ENCODE results near the gene RNF8. TPM values are rescaled to one million over a fixed set of nuclear protein-coding genes. Genes with fewer than 3 reads are reported as not detected.

The RNF8 gene
- total RNA-seq, 1 experiment from 2014 or later = 22.0 TPM

DNA sequence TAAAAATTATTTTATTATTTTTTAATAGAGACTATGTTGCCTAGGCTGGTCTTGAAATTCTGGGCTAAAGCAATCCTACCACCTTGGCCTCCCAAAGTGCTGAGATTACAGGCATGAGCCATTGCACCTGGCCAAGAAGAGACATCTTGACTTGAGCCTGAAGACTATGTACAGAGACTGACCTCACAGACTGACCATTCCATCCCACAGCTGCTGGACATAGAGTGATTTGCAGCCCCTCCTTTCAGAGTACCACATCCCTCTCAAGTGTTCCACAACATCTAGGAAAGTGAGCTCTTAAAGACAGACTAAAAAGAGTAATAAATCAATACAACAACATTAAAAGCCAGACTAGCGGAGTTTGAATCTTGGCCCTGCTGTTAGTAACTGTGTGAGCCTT is 39.0 kb downstream of the RNF8 start:
- no peak overlapping the region for H3K4me3 Mint-ChIP-seq (ENCODE audit: unreplicated experiment)
- ChIA-PET CTCF (interaction anchor here (0.6 to 1.8 kb wide), 3 partner anchors 27 to 880 kb away, joined by 3 to 6 read pairs (median 3); no protein-coding TSS in a partner anchor), POLR2A (no interaction called here)
- no peak overlapping the region for H3K27ac Mint-ChIP-seq (ENCODE audit: low read depth, unreplicated experiment)
- no TSS peak for BruUV-seq (replicated peaks)
- H3K27me3 Mint-ChIP-seq (ENCODE audit: insufficient read depth, unreplicated experiment) = no peaks in the 10 kb centered on the region
- intact Hi-C loops (cut with micrococcal nuclease) = no loop called here
- H3K9me3 Mint-ChIP-seq (ENCODE audit: unreplicated experiment) = no peaks in the 10 kb centered on the region
- no peak for DNase-seq (ENCODE audit: unreplicated experiment)
- TF ChIP-seq, protein P1, sequence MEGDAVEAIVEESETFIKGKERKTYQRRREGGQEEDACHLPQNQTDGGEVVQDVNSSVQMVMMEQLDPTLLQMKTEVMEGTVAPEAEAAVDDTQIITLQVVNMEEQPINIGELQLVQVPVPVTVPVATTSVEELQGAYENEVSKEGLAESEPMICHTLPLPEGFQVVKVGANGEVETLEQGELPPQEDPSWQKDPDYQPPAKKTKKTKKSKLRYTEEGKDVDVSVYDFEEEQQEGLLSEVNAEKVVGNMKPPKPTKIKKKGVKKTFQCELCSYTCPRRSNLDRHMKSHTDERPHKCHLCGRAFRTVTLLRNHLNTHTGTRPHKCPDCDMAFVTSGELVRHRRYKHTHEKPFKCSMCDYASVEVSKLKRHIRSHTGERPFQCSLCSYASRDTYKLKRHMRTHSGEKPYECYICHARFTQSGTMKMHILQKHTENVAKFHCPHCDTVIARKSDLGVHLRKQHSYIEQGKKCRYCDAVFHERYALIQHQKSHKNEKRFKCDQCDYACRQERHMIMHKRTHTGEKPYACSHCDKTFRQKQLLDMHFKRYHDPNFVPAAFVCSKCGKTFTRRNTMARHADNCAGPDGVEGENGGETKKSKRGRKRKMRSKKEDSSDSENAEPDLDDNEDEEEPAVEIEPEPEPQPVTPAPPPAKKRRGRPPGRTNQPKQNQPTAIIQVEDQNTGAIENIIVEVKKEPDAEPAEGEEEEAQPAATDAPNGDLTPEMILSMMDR (IDR thresholded peaks at IDR 0.05; ENCODE audit: unreplicated experiment) = no peak
- H3K4me1 Mint-ChIP-seq (ENCODE audit: insufficient read depth, unreplicated experiment) = no peaks in the 10 kb centered on the region
- peaks cover 10% of the 10 kb centered on the region for H3K36me3 Mint-ChIP-seq (ENCODE audit: insufficient read depth, unreplicated experiment)

DNA sequence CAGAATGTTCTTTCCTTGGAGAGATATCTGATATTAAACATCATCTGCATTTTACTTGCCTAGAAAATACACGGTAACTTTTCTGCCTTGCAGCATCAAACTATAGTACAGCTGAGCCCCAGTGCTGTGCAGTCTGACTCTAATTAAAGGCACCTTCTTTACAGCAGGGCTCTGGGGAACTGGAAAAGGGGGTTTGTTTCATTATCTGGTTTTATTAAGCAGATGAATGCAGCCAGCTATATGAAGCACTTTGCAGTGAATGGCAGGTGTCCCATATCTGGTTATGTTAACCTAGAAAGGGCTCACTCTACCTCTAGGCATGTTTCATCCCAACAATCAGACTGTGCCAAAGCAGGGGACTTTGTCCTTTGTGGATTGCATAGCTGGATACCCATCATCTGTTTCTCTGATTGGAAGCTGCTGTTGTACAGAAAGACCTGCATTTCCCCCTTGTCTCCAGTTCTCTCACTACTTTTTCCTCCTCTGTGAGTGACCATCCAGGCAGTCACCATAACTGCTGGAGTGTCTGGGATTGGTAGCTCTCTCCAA is 39.7 kb downstream of the RNF8 start:
- Mint-ChIP-seq H3K36me3 (ENCODE audit: insufficient read depth, unreplicated experiment) (peaks cover 10% of the 10 kb centered on the region), H3K4me1 (ENCODE audit: insufficient read depth, unreplicated experiment) (no peaks in the 10 kb centered on the region), H3K4me3 (ENCODE audit: unreplicated experiment) (no peak overlapping the region), H3K27ac (ENCODE audit: low read depth, unreplicated experiment) (no peak overlapping the region), H3K27me3 (ENCODE audit: insufficient read depth, unreplicated experiment) (no peaks in the 10 kb centered on the region), H3K9me3 (ENCODE audit: unreplicated experiment) (no peaks in the 10 kb centered on the region)
- CTCF ChIA-PET = interaction anchor here (0.7 to 1.8 kb wide), 5 partner anchors 10 to 299 kb away, joined by 3 to 6 read pairs (median 3); no protein-coding TSS in a partner anchor
- TF ChIP-seq, protein P1 (IDR thresholded peaks at IDR 0.05; ENCODE audit: unreplicated experiment) = no peak
- BruUV-seq (replicated peaks) = no TSS peak
- no peak for DNase-seq (ENCODE audit: unreplicated experiment)
- POLR2A ChIA-PET = interaction anchor here (0.5 to 1.0 kb wide), 2 partner anchors 13 to 39 kb away, joined by 3 read pairs; partner anchors contain the start of gene CMTR1
- intact Hi-C loops (cut with micrococcal nuclease) = no loop called here

DNA sequence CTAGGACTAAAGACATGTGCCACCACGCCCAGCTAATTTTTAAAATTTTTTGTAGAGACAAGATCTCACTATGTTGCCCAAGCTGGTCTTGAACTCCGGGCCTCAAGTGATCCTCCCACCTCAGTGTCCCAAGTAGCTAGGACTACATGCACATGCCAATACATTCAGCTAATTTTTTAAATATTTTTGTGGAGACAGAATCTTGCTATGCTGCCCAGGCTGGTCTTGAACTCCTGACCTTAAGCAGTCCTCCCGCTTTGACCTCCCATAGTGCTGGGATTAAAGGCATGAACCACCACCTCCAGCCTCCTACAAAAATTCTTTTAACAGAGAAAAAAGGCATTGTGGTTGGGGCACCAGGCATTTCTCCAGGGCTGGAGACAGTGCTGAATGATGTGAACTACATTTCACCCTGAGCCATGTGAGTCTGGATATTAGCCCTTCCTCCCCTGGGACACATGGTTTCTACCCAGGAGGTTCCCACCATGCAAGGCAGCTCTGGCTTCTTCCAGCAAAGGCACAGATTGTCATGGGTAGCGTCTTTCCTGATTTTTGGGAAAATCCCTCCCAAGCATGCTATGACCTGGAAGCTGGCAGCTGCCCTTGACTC is 42.9 kb downstream of the RNF8 start:
- no peaks in the 10 kb centered on the region for H3K9me3 Mint-ChIP-seq (ENCODE audit: unreplicated experiment)
- no peaks in the 10 kb centered on the region for H3K4me1 Mint-ChIP-seq (ENCODE audit: insufficient read depth, unreplicated experiment)
- no peak for DNase-seq (ENCODE audit: unreplicated experiment)
- peaks cover 23% of the 10 kb centered on the region for H3K27me3 Mint-ChIP-seq (ENCODE audit: insufficient read depth, unreplicated experiment)
- peaks cover 15% of the 10 kb centered on the region for H3K36me3 Mint-ChIP-seq (ENCODE audit: insufficient read depth, unreplicated experiment)
- no peak overlapping the region for H3K27ac Mint-ChIP-seq (ENCODE audit: low read depth, unreplicated experiment)
- BruUV-seq (replicated peaks) = no TSS peak
- intact Hi-C loops (cut with micrococcal nuclease) = no loop called here
- POLR2A ChIA-PET = interaction anchor here (0.9 kb wide), 1 partner anchor 36 kb away, joined by 3 read pairs; the partner anchor contains the start of gene CMTR1
- CTCF ChIA-PET = interaction anchor here (0.6 to 1.1 kb wide), 2 partner anchors 17 to 539 kb away, joined by 3 read pairs; no protein-coding TSS in a partner anchor
- H3K4me3 Mint-ChIP-seq (ENCODE audit: unreplicated experiment) = no peak overlapping the region
- TF ChIP-seq, protein P1 (IDR thresholded peaks at IDR 0.05; ENCODE audit: unreplicated experiment) = no peak

DNA sequence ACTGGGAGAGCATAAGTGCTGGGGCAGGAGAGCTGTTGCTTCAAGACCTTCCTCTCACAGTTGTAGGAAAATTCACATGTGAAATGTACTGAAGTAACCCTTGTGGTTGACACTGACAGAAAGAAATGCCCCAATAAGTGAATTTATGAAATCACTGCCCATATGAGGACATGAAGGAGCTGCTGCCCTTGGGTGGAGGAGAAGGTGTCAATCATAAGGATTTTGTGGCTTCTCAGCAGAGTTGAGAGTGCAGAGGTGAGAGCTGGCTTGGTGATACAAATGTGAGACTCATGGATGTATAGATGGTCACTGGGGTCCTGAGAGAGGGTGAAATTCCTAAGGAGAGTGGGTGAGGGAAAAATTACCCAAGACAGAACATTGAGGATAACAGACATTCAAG is 45.3 kb downstream of the RNF8 start:
- TF ChIP-seq, protein P1 (IDR thresholded peaks at IDR 0.05; ENCODE audit: unreplicated experiment) = no peak
- Mint-ChIP-seq H3K27ac (ENCODE audit: low read depth, unreplicated experiment) (no peak overlapping the region), H3K4me3 (ENCODE audit: unreplicated experiment) (no peak overlapping the region), H3K36me3 (ENCODE audit: insufficient read depth, unreplicated experiment) (peaks cover 5% of the 10 kb centered on the region), H3K27me3 (ENCODE audit: insufficient read depth, unreplicated experiment) (peaks cover 23% of the 10 kb centered on the region), H3K9me3 (ENCODE audit: unreplicated experiment) (no peaks in the 10 kb centered on the region), H3K4me1 (ENCODE audit: insufficient read depth, unreplicated experiment) (no peaks in the 10 kb centered on the region)
- no TSS peak for BruUV-seq (replicated peaks)
- ChIA-PET POLR2A (interaction anchor here (0.6 to 1.4 kb wide), 3 partner anchors 9 to 85 kb away, joined by 3 to 5 read pairs (median 5); no protein-coding TSS in a partner anchor), CTCF (interaction anchor here (0.7 to 1.0 kb wide), 2 partner anchors 10 to 17 kb away, joined by 3 read pairs; no protein-coding TSS in a partner anchor)
- intact Hi-C loops (cut with micrococcal nuclease) = no loop called here
- DNase-seq (ENCODE audit: unreplicated experiment) = no peak
